Peyer's patch (tissue), 4 donors: ENCODE data around the gene HRAS.

Source experiments
- CTCF ChIP-seq, 6 experiments: fragments of 450-650 bp in 4 of 6; fragments of 200-600 bp in 2 of 6; sonication (generic) in 1 of 6; IDR thresholded peaks; one replicate each; pipeline ENCODE4 v1.5.1; 2017 to 2019; ENCODE audit warnings: antibody characterized with exemption in 6 of 6, mild to moderate bottlenecking in 3 of 6, moderate library complexity in 1 of 6
- POLR2A ChIP-seq, 2 donors: fragments of 450-650 bp; IDR thresholded peaks; one replicate each; pipeline ENCODE4 v1.5.1; 2017; ENCODE audit warnings: antibody characterized with exemption in 2 of 2, mild to moderate bottlenecking in 2 of 2, moderate library complexity in 2 of 2

- no peak for TF ChIP-seq CTCF (IDR thresholded peaks at IDR 0.05)
- TF ChIP-seq POLR2A (IDR thresholded peaks at IDR 0.05): no peak
Observed at GRCh38 chr11:497565-498296, 37.6 kb downstream of the HRAS start.
